ENCODE data around the gene SNAPIN.
"Not testable (repeated sequence)": the region's sequence is repeated elsewhere in the genome, so short reads cannot be mapped to it uniquely, and the experiment has no call there.

Gene SNAPIN

DNA sequence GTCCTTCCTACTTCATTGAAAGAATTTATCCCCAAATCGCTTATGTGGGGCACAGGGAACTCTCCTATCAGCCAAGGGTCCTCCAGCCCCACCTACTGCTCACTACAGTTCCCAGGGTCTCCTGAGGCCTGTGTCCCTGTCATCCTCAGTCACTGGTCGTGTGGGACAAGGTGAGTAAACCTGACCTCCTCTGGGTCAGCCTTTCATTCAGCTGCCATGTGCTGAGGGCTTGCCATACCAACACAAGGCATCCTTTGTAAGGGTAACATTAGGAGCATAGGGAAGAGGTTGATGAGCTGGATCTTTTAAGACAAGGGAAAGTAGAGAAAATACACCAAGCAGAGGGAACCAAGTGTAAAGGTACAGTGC, 11.2 kb upstream of the SNAPIN start:
- no peak for DNase-seq (ENCODE audit: low spot score)

DNA sequence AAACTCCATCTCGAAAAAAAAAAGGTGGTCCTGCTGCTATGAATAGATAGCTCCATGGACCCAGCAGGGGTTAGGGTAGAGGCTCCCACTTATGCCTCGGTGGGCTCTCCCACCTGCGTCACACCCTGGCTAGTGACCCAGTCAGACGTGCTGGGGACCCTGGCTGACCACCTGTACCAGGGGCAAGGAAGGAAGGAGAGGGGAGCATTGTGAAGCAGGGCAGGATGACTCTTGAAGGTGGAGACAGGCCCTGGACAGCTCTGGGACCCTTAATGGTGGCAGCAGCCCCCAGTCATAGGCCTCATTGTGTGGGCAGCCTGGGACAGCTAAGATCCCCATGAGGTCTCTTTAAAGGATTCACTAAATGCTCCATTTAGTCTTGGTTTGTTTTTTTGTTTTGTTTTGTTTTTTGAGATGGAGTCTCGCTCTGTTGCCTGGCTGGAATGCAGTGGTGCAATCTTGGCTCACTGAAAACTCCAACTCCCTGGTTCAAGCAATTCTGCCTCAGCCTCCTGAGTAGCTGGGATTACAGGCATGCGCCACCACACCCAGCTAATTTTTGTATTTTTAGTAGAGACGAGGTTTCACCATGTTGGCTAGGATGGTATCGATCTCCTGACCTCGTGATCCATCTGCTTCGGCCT, 10.4 kb upstream of the SNAPIN start:
- DNase-seq (ENCODE audit: low spot score), result no peak

DNA sequence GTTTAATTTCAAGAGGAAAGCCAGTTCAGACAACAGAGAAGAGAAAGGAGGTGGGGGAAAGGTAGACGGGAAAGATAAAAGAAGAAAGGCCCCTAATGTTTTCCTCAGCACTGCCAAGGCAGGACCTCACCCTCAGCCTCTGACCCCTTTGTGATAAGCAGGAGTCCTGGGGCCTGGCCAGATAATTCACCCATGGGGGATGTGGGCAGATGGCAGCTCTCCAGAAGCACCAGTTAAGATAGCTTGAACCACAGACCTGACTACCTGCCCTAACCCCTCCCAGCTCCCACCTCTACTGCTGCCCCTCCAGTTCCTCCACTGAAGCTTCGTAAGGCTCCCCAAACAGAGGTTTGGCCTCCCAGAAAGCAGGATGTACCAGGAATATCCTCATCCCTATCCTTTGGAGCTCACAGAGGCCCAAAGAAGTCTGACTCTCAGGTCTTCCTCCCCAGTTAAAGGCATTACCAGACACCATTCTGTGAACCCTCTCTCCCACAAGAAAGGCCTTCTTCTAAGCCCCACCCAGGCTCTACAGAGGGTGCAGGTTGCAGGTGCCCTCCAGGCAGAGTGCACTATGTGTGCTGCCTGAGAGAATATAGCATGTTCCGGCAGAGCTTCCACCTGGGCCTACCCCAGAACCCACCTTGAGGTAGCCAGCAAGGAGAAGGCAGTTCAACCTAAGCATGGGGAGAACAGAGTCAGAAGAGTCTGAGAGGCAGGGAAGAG, 9.2 kb upstream of the SNAPIN start:
- no peak for DNase-seq (ENCODE audit: low spot score)

DNA sequence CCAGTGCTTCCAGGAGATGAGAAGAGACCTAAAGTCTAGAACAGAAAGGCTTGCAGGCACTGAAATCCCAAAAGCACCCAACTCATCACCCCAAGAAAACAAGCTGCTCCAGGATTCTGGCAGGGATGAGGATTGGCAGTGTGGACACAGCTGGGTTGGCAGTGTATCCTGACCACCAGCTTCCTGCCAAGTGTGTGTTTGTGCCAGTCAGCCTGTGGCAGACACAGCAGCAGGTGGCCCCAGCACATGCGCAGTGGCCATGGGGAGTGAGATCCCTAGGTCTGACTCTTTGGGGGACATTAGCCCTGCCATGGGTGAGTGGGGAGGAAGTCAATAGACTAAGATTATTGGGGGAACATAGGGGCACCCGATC, 8.7 kb upstream of the SNAPIN start:
- DNase-seq (ENCODE audit: low spot score), result no peak

DNA sequence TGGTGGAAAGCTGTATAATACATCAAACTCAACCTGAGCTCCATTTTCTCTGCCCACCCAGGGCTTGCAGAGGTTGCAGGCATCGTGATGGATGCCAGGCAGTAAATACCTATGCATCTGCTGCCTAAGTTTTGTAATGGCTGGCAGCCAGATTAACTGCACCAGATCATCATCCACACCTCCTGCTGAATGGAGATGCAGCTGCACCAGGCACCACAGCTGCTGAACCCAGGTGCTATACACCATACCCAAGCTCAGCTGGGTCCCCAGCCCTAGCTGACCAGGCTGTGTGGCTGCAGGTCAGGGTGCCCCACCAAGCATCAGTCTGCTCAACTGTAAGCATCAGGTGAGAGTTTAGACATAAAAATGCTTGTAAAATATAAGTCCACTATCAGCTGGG, 6.7 kb upstream of the SNAPIN start:
- DNase-seq (ENCODE audit: low spot score), result no peak

DNA sequence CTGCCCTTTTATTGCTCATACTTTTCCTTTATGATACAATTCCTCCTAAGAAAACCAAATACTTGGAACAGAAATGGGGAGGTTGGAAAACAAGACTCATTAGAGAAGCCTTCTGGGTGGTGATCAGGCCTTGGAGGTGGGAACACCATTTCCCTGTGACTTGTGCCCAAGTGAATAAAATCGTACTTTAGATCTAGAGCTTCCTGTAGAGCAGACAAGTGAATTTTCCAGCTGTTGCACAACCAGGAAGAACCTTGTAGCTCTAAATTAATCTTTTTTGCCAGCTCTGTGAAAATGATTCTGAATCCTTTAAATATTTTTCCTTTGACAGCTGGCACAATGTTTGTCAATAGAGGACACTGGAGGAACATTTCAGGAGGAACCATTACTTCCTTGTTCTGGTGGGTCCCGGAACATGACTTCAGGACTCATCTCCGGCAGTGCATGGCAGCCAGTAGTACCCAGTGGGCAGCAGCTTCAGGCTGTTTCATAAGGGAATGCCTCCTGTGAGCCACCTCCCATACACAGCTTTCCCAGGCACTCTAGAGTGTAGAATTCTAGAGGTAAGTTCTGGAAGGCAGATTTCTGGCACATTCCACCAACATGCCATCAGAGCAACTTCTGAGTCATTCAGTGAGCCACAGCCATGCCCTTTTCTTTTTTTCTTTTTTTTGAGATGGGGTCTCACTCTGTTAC, 5.5 kb upstream of the SNAPIN start:
- peak; percentile 62 for DNase-seq (ENCODE audit: low spot score)

DNA sequence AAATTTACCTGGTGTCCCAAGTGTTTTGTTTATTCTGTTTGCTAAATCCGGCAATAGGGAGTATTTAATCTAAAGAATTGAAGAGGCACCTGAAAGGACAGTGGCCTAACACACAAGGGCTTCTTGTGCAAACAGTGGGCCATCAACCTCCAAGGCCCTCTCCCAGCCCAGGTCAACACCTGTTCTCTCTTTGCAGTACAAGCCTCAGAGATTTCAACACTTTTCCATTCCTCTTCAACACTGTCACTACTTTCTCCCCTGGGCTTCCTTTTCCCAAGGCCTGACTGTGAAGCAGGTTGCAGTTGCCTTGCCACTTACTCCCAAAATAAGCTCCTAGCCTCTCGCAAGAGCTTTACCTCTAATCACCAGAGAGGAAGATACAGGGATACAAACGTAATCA, 3.2 kb upstream of the SNAPIN start:
- no peak for DNase-seq (ENCODE audit: low spot score)

DNA sequence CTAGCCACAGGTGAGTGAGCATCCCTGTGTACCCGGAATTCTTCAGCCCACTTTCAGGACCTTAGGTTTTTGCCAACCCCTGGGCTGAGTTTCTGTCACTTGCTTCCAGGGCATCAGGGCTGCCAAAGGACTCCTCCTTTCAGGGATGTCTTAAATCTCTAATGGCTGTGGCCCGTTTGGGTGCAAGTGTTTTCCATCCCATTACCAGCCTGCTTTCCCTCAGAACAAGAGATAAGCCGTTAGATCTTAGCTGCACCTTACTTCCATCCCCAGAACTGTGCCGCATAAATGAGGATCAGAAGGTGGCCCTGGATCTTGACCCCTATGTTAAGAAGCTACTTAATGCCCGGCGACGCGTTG, 652 bp downstream of the SNAPIN start:
- DNase-seq (ENCODE audit: low spot score), result no peak

DNA sequence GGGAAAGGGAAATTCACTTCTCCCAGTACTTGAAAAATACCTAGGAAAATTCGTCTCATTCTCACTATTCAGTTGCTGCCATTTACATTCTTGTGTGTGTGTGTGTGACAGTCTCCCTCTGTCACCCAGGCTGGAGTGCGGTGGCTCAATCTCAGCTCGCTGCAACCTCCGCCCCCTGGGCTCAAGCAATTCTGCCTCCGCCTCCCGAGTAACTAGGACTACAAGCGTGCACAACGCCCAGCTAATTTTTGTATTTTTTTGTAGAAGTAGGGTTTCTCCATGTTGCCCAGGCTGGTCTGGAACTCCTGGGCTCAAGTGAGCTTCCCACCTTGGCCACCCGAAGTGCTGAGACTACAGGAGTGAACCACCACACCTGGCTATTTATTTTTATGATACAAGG, 1.2 kb downstream of the SNAPIN start:
- no peak for DNase-seq (ENCODE audit: low spot score)

DNA sequence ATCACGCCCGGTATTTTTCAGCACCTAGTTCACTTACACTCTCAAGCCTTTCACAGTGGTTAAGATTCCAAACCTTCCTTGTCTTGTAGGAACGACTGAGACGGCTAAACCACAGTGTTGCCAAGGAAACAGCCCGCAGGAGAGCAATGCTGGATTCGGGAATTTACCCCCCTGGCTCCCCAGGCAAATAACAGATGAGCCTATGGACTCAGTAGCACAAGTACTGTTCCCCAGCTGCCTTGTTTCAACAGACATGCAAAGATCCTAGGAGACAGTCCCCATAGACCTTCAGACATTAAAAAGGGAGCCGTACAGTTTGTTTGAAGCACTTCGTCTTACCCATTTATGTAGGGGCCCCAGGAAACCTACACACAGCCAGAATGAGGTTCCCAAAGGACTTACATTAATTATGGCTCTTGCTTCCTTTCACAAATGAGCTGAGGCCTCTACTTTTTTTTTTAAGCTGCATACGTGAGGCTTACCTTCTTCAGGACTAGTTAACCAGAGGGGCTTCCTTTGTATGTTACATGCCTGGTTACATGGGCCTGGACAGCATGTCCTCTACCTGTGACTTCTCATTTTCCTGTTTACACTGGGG, 2.7 kb downstream of the SNAPIN start:
- DNase-seq (ENCODE audit: low spot score), result no peak

DNA sequence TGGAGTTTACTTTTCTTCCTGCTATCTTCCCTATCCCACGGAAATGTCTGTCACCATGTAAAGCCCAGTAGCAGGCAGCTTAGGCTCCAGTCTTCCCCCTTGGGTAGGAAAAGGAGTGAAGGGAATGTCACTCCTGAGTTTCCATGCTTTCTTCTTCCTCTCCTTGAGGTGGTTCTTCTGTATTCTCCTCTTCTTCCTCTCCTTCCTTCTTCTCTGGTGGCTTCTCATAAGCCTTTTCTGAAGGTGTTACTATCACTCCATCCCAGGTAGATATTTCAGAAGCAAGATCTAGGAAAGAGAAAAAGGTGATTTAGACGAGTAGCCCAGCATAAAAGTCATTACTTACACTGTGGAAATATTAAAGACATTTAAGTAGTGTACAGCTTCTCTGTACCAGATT, 3.8 kb downstream of the SNAPIN start:
- no peak for DNase-seq (ENCODE audit: low spot score)

DNA sequence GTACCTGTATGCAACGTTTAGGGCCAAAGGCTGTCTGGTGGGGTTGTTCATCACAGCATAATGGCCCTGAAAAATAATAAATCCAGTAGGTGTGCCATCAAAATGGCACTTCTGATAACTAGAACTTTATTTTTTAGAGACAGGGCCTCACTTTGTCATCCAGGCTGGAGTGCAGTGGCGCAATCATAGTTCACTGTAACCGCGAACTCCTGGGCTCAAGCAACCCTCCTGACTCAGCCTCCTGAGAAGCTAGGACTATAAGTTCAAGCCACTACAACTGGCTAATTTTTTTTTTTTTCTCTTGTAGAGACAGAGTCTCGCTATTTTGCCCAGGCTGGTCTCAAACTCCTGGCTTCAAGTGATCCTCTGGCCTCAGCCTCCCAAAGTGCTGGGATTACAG, 4.7 kb downstream of the SNAPIN start:
- DNase-seq (ENCODE audit: low spot score), result no peak

DNA sequence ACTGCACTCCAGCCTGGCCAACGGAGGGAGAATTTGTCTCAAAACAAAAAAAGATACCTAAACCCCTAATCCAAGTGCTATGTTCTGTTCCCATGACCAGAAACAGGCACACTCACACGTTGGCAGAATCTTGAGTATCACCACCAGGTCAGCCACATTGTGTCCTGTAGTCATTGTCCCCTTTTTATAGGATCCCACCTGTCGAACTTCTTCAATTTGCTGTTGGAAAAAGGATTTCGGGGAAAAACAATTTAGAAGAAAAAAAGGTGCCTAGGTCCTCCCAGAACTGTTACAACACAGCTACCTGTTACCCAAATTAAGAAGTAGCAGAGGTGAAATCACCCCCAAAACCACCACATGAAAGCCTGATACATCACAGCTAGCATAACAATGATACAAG, 8.9 kb downstream of the SNAPIN start:
- no peak for DNase-seq (ENCODE audit: low spot score)

DNA sequence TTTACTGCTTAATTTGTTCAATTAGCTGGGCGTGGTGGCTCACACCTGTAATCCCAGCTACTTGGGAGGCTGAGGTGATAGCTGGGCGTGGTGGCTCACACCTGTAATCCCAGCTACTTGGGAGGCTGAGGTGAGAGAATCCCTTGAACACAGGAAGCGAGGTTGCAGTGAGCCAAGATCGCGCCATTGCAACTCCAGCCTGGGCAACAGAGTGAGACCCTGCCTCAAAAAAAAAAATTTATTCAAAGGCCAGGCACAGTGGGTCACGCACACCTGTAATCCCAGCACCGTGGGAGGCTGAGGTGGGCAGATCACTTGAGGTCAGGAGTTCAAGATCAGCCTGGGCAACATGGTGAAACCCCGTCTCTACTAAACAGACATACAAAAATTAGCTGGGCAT, 10.2 kb downstream of the SNAPIN start:
- not testable (repeated sequence) for DNase-seq (ENCODE audit: low spot score)

DNA sequence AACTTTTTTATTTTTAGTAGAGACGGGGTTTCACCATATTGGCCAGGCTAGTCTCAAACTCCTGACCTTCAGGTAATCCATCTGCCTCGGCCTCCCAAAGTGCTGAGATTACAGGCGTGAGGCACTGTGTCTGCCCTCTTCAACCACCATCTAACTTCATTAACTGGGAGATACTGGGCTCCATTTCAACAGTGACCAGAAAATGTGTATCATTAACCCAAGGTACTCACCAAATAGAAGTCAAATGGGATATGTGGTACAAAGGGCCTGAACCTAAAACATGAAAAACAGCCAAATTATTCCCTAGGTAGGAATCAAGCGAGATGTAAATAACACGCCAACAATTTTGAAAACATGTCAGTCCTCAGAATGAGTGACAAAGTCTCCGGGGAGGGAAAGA, 11.1 kb downstream of the SNAPIN start:
- DNase-seq (ENCODE audit: low spot score), result no peak

DNA sequence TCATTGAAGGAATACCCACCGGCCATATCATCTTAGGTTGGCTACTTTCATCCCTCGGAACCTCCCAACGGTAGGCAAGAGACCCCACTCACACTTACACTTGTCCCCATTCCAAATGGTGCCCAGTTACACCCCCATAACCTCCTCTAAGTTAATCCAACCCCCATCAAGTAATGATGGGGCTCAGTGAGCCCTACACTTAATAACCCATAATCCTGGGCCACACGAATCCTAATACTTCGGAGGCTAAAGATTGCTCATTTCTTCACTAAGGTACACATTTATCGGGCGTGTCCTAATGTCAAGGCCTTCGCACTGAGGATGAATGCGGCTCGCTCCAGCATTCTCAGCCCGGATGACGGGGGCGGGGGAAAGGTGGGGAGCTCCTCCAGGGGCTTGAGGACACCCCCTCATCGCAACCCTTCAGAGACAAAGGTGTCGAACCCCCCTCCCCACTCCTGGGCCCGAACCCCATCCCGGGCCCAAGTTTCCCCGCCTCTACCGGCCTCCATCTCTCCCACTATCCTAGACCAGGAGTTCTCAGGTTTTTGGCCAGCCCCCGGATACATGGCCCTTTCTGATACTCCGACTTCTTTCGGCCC, 11.9 kb downstream of the SNAPIN start:
- DNase-seq (ENCODE audit: low spot score), result no peak

DNA sequence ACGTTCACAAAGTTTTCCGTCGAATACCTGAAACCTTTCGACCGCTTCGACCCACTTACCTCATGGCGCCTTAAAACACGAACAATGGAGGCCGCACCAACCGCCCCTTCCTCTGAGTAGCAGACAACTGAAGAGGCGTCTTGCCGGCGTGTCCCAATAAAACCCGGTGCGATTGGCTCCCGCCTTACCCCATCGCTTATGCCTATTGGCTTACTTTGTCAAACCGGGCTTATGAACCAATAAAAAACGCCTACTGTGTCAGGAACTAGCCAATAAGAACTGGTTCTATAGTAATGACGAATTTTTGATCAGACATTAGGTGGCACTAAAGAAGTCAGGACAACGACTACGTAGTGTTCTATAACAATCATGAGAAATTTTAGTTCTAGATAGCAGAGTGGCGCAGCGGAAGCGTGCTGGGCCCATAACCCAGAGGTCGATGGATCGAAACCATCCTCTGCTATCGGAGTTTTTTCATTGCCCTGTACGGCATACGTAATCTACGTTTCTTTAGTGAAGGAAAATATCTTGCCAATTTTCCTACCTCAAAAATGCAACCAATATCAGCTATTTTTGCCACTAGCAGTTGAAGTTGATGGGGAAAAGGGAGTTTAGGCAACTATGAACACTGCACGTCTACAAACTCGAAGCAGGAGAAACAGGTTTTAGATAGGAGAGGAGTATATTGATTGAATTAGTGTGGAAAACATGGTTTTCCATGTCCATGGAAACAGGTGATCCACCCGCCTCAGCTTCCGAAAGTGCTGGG, 12.5 kb downstream of the SNAPIN start, which contains the start of gene ILF2:
Gene ILF2 (minus strand): TSS at position 135 of the 769 bp plus-strand sequence. CDS start 71 bp downstream, at position 64.
- peak; percentile 98 for DNase-seq (ENCODE audit: low spot score)

DNA sequence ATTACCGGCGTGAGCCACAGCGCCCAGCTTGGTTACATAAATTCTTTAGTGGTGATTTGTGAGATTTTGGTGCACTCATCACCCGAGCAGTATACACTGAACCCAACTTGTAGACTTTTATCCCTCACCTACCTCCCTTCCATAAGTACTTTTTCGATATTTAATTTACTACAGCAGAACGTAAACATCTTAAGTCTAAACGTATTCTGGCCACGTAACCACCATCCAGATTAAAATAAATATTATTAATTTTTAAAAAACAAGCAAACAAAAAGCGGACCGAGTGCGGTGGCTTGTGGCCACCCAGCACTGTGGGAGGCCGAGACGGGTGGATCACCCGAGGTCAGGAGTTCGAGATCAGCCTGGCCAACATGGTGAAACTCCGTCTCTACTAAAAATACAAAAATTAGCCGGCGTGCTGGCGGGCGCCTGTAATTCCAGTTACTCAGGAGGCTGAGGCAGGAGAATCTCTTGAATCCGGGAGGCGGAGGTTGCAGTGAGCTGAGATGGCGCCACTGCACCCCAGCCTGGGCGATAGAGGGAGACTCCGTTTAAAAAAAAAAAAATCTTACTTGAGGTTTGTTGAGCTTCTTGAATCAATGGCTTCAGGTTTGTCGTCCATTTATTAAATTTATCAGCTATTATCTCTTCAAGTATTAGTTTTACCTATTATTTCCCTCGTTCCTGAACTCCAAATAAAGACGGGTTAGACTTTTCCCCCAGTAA, 13.3 kb downstream of the SNAPIN start:
- DNase-seq (ENCODE audit: low spot score), result not testable (repeated sequence)

DNA sequence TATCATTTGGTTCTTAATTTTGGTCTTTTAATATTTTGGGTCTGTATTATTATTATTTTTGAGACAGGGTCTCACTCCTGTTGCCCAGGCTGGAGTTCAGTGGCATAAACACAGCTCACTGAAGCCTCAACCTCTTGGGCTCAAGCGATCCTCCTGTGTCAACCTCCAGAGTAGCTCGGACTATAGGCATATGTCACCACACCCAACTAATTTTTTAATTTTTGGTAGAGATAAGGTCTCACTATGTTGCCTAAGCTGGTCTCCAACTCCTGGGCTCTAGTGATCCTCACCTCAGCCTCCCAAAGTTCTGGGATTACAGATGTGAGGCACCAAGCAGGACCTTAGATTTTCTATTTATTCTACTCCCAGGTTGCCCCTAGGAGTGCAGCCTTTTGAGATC, 15.0 kb downstream of the SNAPIN start:
- DNase-seq (ENCODE audit: low spot score), result no peak

DNA sequence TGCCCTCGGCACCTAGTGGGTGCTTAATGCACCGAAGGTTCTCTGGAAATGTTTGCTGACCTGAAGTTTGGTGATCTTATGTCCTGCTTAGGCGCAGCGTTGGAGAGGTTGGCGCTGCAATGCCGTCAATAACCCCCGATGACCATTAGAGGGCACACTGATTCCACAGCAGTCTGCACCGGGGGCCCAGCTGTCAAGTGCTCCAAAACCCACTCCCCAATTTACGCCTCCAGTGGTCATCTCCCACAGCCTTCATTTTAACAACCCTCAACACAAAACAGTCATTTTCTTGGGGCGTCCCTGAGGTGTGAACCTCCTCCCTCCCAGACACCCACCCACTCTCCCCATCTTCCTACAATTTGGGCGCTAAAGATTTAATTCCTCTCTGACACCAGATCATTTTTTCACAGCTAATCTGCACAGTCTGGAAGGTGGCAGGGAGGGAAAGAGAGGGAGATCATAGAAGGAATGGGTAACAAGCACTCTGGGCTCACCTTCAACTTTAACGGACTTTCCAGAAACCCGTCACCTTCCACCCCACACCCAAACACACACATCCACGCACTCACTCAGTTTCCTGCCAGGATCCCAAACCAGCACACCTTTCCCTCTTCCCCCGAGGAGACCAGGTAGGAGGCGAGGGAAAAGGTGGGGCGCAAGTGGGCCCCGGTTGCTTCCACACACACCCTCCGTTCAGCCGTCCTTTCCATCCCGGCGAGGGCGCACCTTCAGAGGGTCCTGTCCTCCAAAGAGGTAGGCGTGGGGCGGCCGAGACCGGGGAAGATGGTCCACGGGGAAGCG, 19.4 kb downstream of the SNAPIN start:
- peak; percentile 77 for DNase-seq (ENCODE audit: low spot score)
